ENCODE results near the gene MACROD2.

MACROD2 gene

GRCh38 chr20:14778096-14778495 lies 782.8 kb downstream of the MACROD2 start:
- H3K36me3 ChIP-seq (ENCODE audit: control insufficient read depth, insufficient read depth, low read length) = no peaks in the 10 kb centered on the region
- no peak overlapping the region for H3K4me3 ChIP-seq (ENCODE audit: insufficient read depth, low read depth, low read length)
- no peaks in the 10 kb centered on the region for H3K4me1 ChIP-seq (ENCODE audit: control insufficient read depth, insufficient read depth, low read length)
- no peaks in the 10 kb centered on the region for H3K9me3 ChIP-seq (ENCODE audit: control insufficient read depth, low read length)
- H3K27ac ChIP-seq (ENCODE audit: insufficient read depth, low read depth, low read length, poor library complexity, severe bottlenecking) = no peak overlapping the region
- no peaks in the 10 kb centered on the region for H3K27me3 ChIP-seq (ENCODE audit: control insufficient read depth, insufficient read depth, low read length, poor library complexity, severe bottlenecking)
- 94 to 95% methylated on average over 5 of the region's 6 CpGs for WGBS, 2 experiments

GRCh38 chr20:14778875-14779274 lies 783.6 kb downstream of the MACROD2 start:
- 90 to 94% methylated on average over 3 of the region's 3 CpGs for WGBS, 2 experiments
- H3K36me3 ChIP-seq (ENCODE audit: control insufficient read depth, insufficient read depth, low read length) = no peaks in the 10 kb centered on the region

GRCh38 chr20:14780508-14780907 lies 785.2 kb downstream of the MACROD2 start:
- WGBS, 2 experiments = 89 to 100% methylated on average over 1 of the region's 2 CpGs
- no peak overlapping the region for H3K4me3 ChIP-seq (ENCODE audit: insufficient read depth, low read depth, low read length)
- H3K27ac ChIP-seq (ENCODE audit: insufficient read depth, low read depth, low read length, poor library complexity, severe bottlenecking) = no peak overlapping the region
- no peaks in the 10 kb centered on the region for H3K9me3 ChIP-seq (ENCODE audit: control insufficient read depth, low read length)
- H3K4me1 ChIP-seq (ENCODE audit: control insufficient read depth, insufficient read depth, low read length) = no peaks in the 10 kb centered on the region
- no peaks in the 10 kb centered on the region for H3K36me3 ChIP-seq (ENCODE audit: control insufficient read depth, insufficient read depth, low read length)
- H3K27me3 ChIP-seq (ENCODE audit: control insufficient read depth, insufficient read depth, low read length, poor library complexity, severe bottlenecking) = no peaks in the 10 kb centered on the region

More at GRCh38 chr20:14778875-14779274, 783.6 kb downstream of the MACROD2 start:
- no peak overlapping the region for H3K4me3 ChIP-seq (ENCODE audit: insufficient read depth, low read depth, low read length)
- no peak overlapping the region for H3K27ac ChIP-seq (ENCODE audit: insufficient read depth, low read depth, low read length, poor library complexity, severe bottlenecking)
- H3K9me3 ChIP-seq (ENCODE audit: control insufficient read depth, low read length) = no peaks in the 10 kb centered on the region
- H3K27me3 ChIP-seq (ENCODE audit: control insufficient read depth, insufficient read depth, low read length, poor library complexity, severe bottlenecking) = no peaks in the 10 kb centered on the region
- no peaks in the 10 kb centered on the region for H3K4me1 ChIP-seq (ENCODE audit: control insufficient read depth, insufficient read depth, low read length)

- H3K9me3 ChIP-seq (ENCODE audit: control insufficient read depth, low read length) = no peaks in the 10 kb centered on the region
- H3K4me3 ChIP-seq (ENCODE audit: insufficient read depth, low read depth, low read length) = no peak overlapping the region
- H3K27ac ChIP-seq (ENCODE audit: insufficient read depth, low read depth, low read length, poor library complexity, severe bottlenecking) = no peak overlapping the region
- no peaks in the 10 kb centered on the region for H3K4me1 ChIP-seq (ENCODE audit: control insufficient read depth, insufficient read depth, low read length)
- WGBS, 2 experiments = 84 to 86% methylated on average over 1 to 2 of the region's 2 CpGs
- H3K27me3 ChIP-seq (ENCODE audit: control insufficient read depth, insufficient read depth, low read length, poor library complexity, severe bottlenecking) = no peaks in the 10 kb centered on the region
- H3K36me3 ChIP-seq (ENCODE audit: control insufficient read depth, insufficient read depth, low read length) = no peaks in the 10 kb centered on the region
Measured at GRCh38 chr20:14782731-14783130, 787.4 kb downstream of the MACROD2 start.

- no peaks in the 10 kb centered on the region for H3K27me3 ChIP-seq (ENCODE audit: control insufficient read depth, insufficient read depth, low read length, poor library complexity, severe bottlenecking)
- H3K36me3 ChIP-seq (ENCODE audit: control insufficient read depth, insufficient read depth, low read length) = no peaks in the 10 kb centered on the region
- H3K27ac ChIP-seq (ENCODE audit: insufficient read depth, low read depth, low read length, poor library complexity, severe bottlenecking) = no peak overlapping the region
- H3K9me3 ChIP-seq (ENCODE audit: control insufficient read depth, low read length) = no peaks in the 10 kb centered on the region
- no peak overlapping the region for H3K4me3 ChIP-seq (ENCODE audit: insufficient read depth, low read depth, low read length)
- WGBS, 2 experiments = 97% methylated on average over 2 of the region's 2 CpGs
- H3K4me1 ChIP-seq (ENCODE audit: control insufficient read depth, insufficient read depth, low read length) = no peaks in the 10 kb centered on the region
Measured at GRCh38 chr20:14783766-14784165, 788.5 kb downstream of the MACROD2 start.

GRCh38 chr20:14785065-14785743 lies 789.9 kb downstream of the MACROD2 start:
- WGBS, 2 experiments = 89 to 95% methylated on average over 2 to 3 of the region's 3 CpGs
- Histone ChIP-seq H3K4me1 (ENCODE audit: control insufficient read depth, insufficient read depth, low read length) (no peaks in the 10 kb centered on the region), H3K27ac (ENCODE audit: insufficient read depth, low read depth, low read length, poor library complexity, severe bottlenecking) (no peak overlapping the region), H3K27me3 (ENCODE audit: control insufficient read depth, insufficient read depth, low read length, poor library complexity, severe bottlenecking) (no peaks in the 10 kb centered on the region), H3K36me3 (ENCODE audit: control insufficient read depth, insufficient read depth, low read length) (no peaks in the 10 kb centered on the region), H3K9me3 (ENCODE audit: control insufficient read depth, low read length) (no peaks in the 10 kb centered on the region), H3K4me3 (ENCODE audit: insufficient read depth, low read depth, low read length) (no peak overlapping the region)

- Histone ChIP-seq H3K9me3 (ENCODE audit: control insufficient read depth, low read length) (no peaks in the 10 kb centered on the region), H3K27me3 (ENCODE audit: control insufficient read depth, insufficient read depth, low read length, poor library complexity, severe bottlenecking) (no peaks in the 10 kb centered on the region), H3K4me1 (ENCODE audit: control insufficient read depth, insufficient read depth, low read length) (no peaks in the 10 kb centered on the region), H3K4me3 (ENCODE audit: insufficient read depth, low read depth, low read length) (no peak overlapping the region), H3K36me3 (ENCODE audit: control insufficient read depth, insufficient read depth, low read length) (no peaks in the 10 kb centered on the region), H3K27ac (ENCODE audit: insufficient read depth, low read depth, low read length, poor library complexity, severe bottlenecking) (no peak overlapping the region)
- 80 to 100% methylated on average over 1 of the region's 2 CpGs for WGBS, 2 experiments
Measured at GRCh38 chr20:14790190-14790589, 794.9 kb downstream of the MACROD2 start.

GRCh38 chr20:14790771-14791620 lies 795.7 kb downstream of the MACROD2 start:
- H3K27me3 ChIP-seq (ENCODE audit: control insufficient read depth, insufficient read depth, low read length, poor library complexity, severe bottlenecking) = no peaks in the 10 kb centered on the region
- no peaks in the 10 kb centered on the region for H3K4me1 ChIP-seq (ENCODE audit: control insufficient read depth, insufficient read depth, low read length)
- no peak overlapping the region for H3K4me3 ChIP-seq (ENCODE audit: insufficient read depth, low read depth, low read length)
- no peak overlapping the region for H3K27ac ChIP-seq (ENCODE audit: insufficient read depth, low read depth, low read length, poor library complexity, severe bottlenecking)
- WGBS, 2 experiments = 89 to 90% methylated on average over 8 to 10 of the region's 10 CpGs
- no peaks in the 10 kb centered on the region for H3K36me3 ChIP-seq (ENCODE audit: control insufficient read depth, insufficient read depth, low read length)
- H3K9me3 ChIP-seq (ENCODE audit: control insufficient read depth, low read length) = no peaks in the 10 kb centered on the region

- Histone ChIP-seq H3K36me3 (ENCODE audit: control insufficient read depth, insufficient read depth, low read length) (no peaks in the 10 kb centered on the region), H3K4me1 (ENCODE audit: control insufficient read depth, insufficient read depth, low read length) (no peaks in the 10 kb centered on the region), H3K27ac (ENCODE audit: insufficient read depth, low read depth, low read length, poor library complexity, severe bottlenecking) (no peak overlapping the region), H3K4me3 (ENCODE audit: insufficient read depth, low read depth, low read length) (no peak overlapping the region), H3K9me3 (ENCODE audit: control insufficient read depth, low read length) (no peaks in the 10 kb centered on the region), H3K27me3 (ENCODE audit: control insufficient read depth, insufficient read depth, low read length, poor library complexity, severe bottlenecking) (no peaks in the 10 kb centered on the region)
- no CpG with 5 or more reads among the region's 1 CpG for WGBS, 2 experiments
Measured at GRCh38 chr20:14792915-14793314, 797.6 kb downstream of the MACROD2 start.

GRCh38 chr20:14799545-14800216 lies 804.4 kb downstream of the MACROD2 start:
- 85 to 89% methylated on average over 4 to 5 of the region's 5 CpGs for WGBS, 2 experiments
- no peak overlapping the region for H3K27ac ChIP-seq (ENCODE audit: insufficient read depth, low read depth, low read length, poor library complexity, severe bottlenecking)
- H3K4me1 ChIP-seq (ENCODE audit: control insufficient read depth, insufficient read depth, low read length) = no peaks in the 10 kb centered on the region
- H3K36me3 ChIP-seq (ENCODE audit: control insufficient read depth, insufficient read depth, low read length) = no peaks in the 10 kb centered on the region
- H3K9me3 ChIP-seq (ENCODE audit: control insufficient read depth, low read length) = no peaks in the 10 kb centered on the region
- no peak overlapping the region for H3K4me3 ChIP-seq (ENCODE audit: insufficient read depth, low read depth, low read length)
- H3K27me3 ChIP-seq (ENCODE audit: control insufficient read depth, insufficient read depth, low read length, poor library complexity, severe bottlenecking) = no peaks in the 10 kb centered on the region
